HL-60 (cell line): Measurements from ENCODE around the gene LGI1.

Experiments
- DNase-seq, 2 experiments: peaks; one replicate each; pipeline ENCODE4 v3.0.0-alpha.2; 2010 to 2020; ENCODE audit warnings: low read depth in 1 of 2, low spot score in 1 of 2
- H3K27ac ChIP-seq: fragments of 250-450 bp; sonication (Bioruptor Pico); replicated peaks from 2 replicates; pipeline ENCODE4 v1.5.1; 2020; ENCODE audit warnings: mild to moderate bottlenecking, moderate library complexity
- H3K27me3 ChIP-seq: fragments of 250-450 bp; sonication (Bioruptor Pico); 2 replicates; pipeline ENCODE4 v1.5.1; 2021; ENCODE audit warnings: mild to moderate bottlenecking, moderate library complexity; ENCODE audit not compliant: insufficient read depth, poor library complexity, severe bottlenecking
- H3K4me3 ChIP-seq: replicated peaks from 2 replicates; pipeline ENCODE4 v1.5.1; 2011; ENCODE audit warnings: mild to moderate bottlenecking, control low read depth, low read length; ENCODE audit not compliant: insufficient read depth
- GABPA ChIP-seq: IDR thresholded peaks from 2 replicates; pipeline ENCODE4 v1.6.1; 2012; ENCODE audit warnings: low read depth
- POLR2AphosphoS5 ChIP-seq: IDR thresholded peaks from 2 replicates; pipeline ENCODE4 v1.6.1; 2012; ENCODE audit warnings: low read depth
- SPI1 ChIP-seq: IDR thresholded peaks from 2 replicates; pipeline ENCODE4 v1.6.1; 2012; ENCODE audit warnings: low read depth, mild to moderate bottlenecking, borderline replicate concordance
- TF ChIP-seq, protein P1 (sequence below): IDR thresholded peaks from one replicate; pipeline ENCODE4 v1.5.1; 2011; ENCODE audit warnings: low read length, control low read depth, inconsistent platforms; ENCODE audit not compliant: insufficient read depth
- TF ChIP-seq, protein P2 (sequence below): IDR thresholded peaks from 2 replicates; pipeline ENCODE4 v1.6.1; 2012; ENCODE audit warnings: low read depth; ENCODE audit not compliant: insufficient replicate concordance

Gene LGI1

DNA sequence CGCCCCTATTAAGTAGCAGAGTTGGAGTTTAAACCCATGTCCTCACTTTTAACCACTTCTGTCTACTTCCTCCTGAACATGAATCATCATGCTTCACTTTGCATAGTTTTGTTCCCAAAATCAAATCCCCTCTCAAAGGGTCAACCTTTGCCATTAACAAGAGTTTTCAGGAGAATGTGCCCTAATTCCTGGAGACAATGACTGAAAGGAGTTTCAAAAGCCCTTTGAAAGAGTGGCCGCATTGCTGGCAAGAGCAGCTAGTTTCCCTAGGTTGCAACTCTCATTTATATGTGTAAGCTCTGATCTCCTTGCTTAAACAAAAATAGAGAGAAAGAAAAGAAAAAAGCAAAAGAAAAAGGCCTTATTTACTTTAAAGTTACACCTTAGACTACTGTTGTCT, 9.2 kb downstream of the LGI1 start:
- H3K27ac ChIP-seq, result no peak overlapping the region
- no peak overlapping the region for H3K4me3 ChIP-seq
- TF ChIP-seq, protein P1, sequence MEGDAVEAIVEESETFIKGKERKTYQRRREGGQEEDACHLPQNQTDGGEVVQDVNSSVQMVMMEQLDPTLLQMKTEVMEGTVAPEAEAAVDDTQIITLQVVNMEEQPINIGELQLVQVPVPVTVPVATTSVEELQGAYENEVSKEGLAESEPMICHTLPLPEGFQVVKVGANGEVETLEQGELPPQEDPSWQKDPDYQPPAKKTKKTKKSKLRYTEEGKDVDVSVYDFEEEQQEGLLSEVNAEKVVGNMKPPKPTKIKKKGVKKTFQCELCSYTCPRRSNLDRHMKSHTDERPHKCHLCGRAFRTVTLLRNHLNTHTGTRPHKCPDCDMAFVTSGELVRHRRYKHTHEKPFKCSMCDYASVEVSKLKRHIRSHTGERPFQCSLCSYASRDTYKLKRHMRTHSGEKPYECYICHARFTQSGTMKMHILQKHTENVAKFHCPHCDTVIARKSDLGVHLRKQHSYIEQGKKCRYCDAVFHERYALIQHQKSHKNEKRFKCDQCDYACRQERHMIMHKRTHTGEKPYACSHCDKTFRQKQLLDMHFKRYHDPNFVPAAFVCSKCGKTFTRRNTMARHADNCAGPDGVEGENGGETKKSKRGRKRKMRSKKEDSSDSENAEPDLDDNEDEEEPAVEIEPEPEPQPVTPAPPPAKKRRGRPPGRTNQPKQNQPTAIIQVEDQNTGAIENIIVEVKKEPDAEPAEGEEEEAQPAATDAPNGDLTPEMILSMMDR, result no peak
- TF ChIP-seq POLR2AphosphoS5 (no peak), GABPA (no peak), SPI1 (no peak)
- TF ChIP-seq, protein P2, sequence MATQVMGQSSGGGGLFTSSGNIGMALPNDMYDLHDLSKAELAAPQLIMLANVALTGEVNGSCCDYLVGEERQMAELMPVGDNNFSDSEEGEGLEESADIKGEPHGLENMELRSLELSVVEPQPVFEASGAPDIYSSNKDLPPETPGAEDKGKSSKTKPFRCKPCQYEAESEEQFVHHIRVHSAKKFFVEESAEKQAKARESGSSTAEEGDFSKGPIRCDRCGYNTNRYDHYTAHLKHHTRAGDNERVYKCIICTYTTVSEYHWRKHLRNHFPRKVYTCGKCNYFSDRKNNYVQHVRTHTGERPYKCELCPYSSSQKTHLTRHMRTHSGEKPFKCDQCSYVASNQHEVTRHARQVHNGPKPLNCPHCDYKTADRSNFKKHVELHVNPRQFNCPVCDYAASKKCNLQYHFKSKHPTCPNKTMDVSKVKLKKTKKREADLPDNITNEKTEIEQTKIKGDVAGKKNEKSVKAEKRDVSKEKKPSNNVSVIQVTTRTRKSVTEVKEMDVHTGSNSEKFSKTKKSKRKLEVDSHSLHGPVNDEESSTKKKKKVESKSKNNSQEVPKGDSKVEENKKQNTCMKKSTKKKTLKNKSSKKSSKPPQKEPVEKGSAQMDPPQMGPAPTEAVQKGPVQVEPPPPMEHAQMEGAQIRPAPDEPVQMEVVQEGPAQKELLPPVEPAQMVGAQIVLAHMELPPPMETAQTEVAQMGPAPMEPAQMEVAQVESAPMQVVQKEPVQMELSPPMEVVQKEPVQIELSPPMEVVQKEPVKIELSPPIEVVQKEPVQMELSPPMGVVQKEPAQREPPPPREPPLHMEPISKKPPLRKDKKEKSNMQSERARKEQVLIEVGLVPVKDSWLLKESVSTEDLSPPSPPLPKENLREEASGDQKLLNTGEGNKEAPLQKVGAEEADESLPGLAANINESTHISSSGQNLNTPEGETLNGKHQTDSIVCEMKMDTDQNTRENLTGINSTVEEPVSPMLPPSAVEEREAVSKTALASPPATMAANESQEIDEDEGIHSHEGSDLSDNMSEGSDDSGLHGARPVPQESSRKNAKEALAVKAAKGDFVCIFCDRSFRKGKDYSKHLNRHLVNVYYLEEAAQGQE, result no peak
- no peak for DNase-seq
- no peaks in the 10 kb centered on the region for H3K27me3 ChIP-seq

- Histone ChIP-seq H3K27ac (no peak overlapping the region), H3K27me3 (no peaks in the 10 kb centered on the region), H3K4me3 (no peak overlapping the region)
- TF ChIP-seq, protein P1, result no peak
- TF ChIP-seq SPI1 (no peak), GABPA (no peak), POLR2AphosphoS5 (no peak)
- TF ChIP-seq, protein P2, result no peak
- DNase-seq, result no peak
These were observed 10.1 kb downstream of the LGI1 start for GRCh38 chr10:93767724-93768399.

GRCh38 chr10:93768892-93769291, 11.2 kb downstream of the LGI1 start:
- no peak for DNase-seq
- TF ChIP-seq, protein P1, result no peak
- TF ChIP-seq SPI1, result no peak
- no peak for TF ChIP-seq GABPA
- TF ChIP-seq POLR2AphosphoS5, result no peak
- TF ChIP-seq, protein P2, result no peak
- no peak overlapping the region for H3K4me3 ChIP-seq
- H3K27ac ChIP-seq, result no peak overlapping the region
- H3K27me3 ChIP-seq, result no peaks in the 10 kb centered on the region
